PC-3 (cell line): ENCODE results near the gene EPB41L5. TPM values are rescaled to one million over a fixed set of nuclear protein-coding genes. Genes with fewer than 3 reads are reported as not detected.
"Not testable (repeated sequence)": the region's sequence is repeated elsewhere in the genome, so short reads cannot be mapped to it uniquely, and the experiment has no call there.

ENCODE experiments used
- ATAC-seq: fragments of 200-7000 bp; cut with Tn5 transposase; 2 replicates; pipeline ENCODE4 v1.9.1; 2020; ENCODE audit warnings: mild to moderate bottlenecking, moderate library complexity
- BruUV-seq: library from RNA; stranded (reverse); fragments of 400-500 nt; replicated peaks from 2 replicates; lab custom pipeline; 2021; lab: Mats Ljungman, UMichigan
- CTCF ChIA-PET: fragments of 300-600 bp; sonication (Branson Sonifier 250); formaldehyde crosslinking; loops from one replicate; lab custom pipeline; 2022; ENCODE audit warnings: antibody characterized with exemption; lab: Charles Lee
- POLR2A ChIA-PET: fragments of 300-600 bp; sonication (Branson Sonifier 250); formaldehyde crosslinking; loops from one replicate; lab custom pipeline; 2022; ENCODE audit warnings: antibody characterized with exemption; ENCODE audit not compliant: unreplicated experiment; lab: Charles Lee
- DNase-seq: peaks from one replicate; pipeline ENCODE4 v3.0.0-alpha.2; 2015
- H2AFZ ChIP-seq: fragments of 300-600 bp; sonication (generic); 2 replicates; pipeline ENCODE4 v1.6.0; 2016; ENCODE audit warnings: antibody characterized with exemption, low read length
- H3F3A ChIP-seq: fragments of 300-600 bp; sonication (generic); one replicate; pipeline ENCODE4 v1.6.0; 2017; ENCODE audit warnings: antibody characterized with exemption, low read length, control low read depth, mild to moderate bottlenecking; ENCODE audit not compliant: unreplicated experiment
- H3K27ac ChIP-seq: fragments of 300-600 bp; sonication (generic); 2 replicates; pipeline ENCODE4 v1.5.1; 2016; ENCODE audit warnings: mild to moderate bottlenecking, low read length
- H3K27me3 ChIP-seq: fragments of 300-600 bp; sonication (generic); 2 replicates; pipeline ENCODE4 v1.6.1; 2016; ENCODE audit warnings: low read length, mixed read lengths
- H3K36me3 ChIP-seq: fragments of 300-600 bp; sonication (generic); 2 replicates; pipeline ENCODE4 v1.6.1; 2016; ENCODE audit warnings: low read depth, mixed run types, low read length, mixed read lengths
- H3K4me1 ChIP-seq: fragments of 300-600 bp; sonication (generic); 2 replicates; pipeline ENCODE4 v1.5.1; 2016; ENCODE audit warnings: low read length; ENCODE audit not compliant: insufficient read depth
- H3K4me2 ChIP-seq: fragments of 300-600 bp; sonication (generic); 2 replicates; pipeline ENCODE4 v1.6.0; 2016; ENCODE audit warnings: low read length
- H3K4me3 ChIP-seq: fragments of 300-600 bp; sonication (generic); 2 replicates; pipeline ENCODE4 v1.5.1; 2016; ENCODE audit warnings: mild to moderate bottlenecking, low read length, mixed read lengths
- H3K79me2 ChIP-seq: fragments of 300-600 bp; sonication (generic); 2 replicates; pipeline ENCODE4 v1.6.1; 2017; ENCODE audit warnings: low read length, mixed read lengths
- H3K9ac ChIP-seq: fragments of 300-600 bp; sonication (generic); 2 replicates; pipeline ENCODE4 v1.6.0; 2016; ENCODE audit warnings: mild to moderate bottlenecking, low read length
- H3K9me2 ChIP-seq: fragments of 300-600 bp; sonication (generic); replicated peaks from 2 replicates; pipeline ENCODE4 v1.6.1; 2016; ENCODE audit warnings: mixed run types, low read length, mixed read lengths
- H3K9me3 ChIP-seq: fragments of 300-600 bp; sonication (generic); 2 replicates; pipeline ENCODE4 v1.6.1; 2016; ENCODE audit warnings: low read length, mixed read lengths
- H4K20me1 ChIP-seq: fragments of 300-600 bp; sonication (generic); 2 replicates; pipeline ENCODE4 v1.6.1; 2016; ENCODE audit warnings: low read length, mixed read lengths
- CTCF ChIP-seq: fragments of 300-600 bp; sonication (generic); conservative IDR thresholded peaks from 2 replicates; pipeline ENCODE4 v1.5.1; 2017; ENCODE audit warnings: antibody characterized with exemption, low read depth, mild to moderate bottlenecking, low read length
- EZH2 ChIP-seq: fragments of 300-600 bp; sonication (generic); IDR thresholded peaks from one replicate; pipeline ENCODE4 v1.6.1; 2017; ENCODE audit warnings: antibody characterized with exemption, mild to moderate bottlenecking, low read length; ENCODE audit not compliant: unreplicated experiment
- EZH2phosphoT487 ChIP-seq: fragments of 300-600 bp; sonication (generic); IDR thresholded peaks from 2 replicates; pipeline ENCODE4 v1.6.1; 2018; ENCODE audit warnings: mild to moderate bottlenecking, antibody characterized with exemption, low read length, borderline replicate concordance
- intact Hi-C: fragments of 100-400 bp; cut with micrococcal nuclease; formaldehyde crosslinking; loops from 2 replicates; pipeline ENCODE4 v1.9.0; 2023
- total RNA-seq: library from RNA; depleted of rRNA; stranded (reverse); fragments of >200 nt; gene quantifications from 2 replicates; pipeline ENCODE4 v1.2.3, GENCODE V29; 2014

EPB41L5 gene
- total RNA-seq, 1 experiment from 2014 or later, result 11.7 TPM

GRCh38 chr2:120192280-120192679, 179.4 kb downstream of the EPB41L5 start:
- Histone ChIP-seq H3F3A (no peaks in the 10 kb centered on the region), H3K9ac (no peak overlapping the region), H3K27ac (no peak overlapping the region), H2AFZ (no peak overlapping the region), H3K36me3 (no peaks in the 10 kb centered on the region), H3K79me2 (no peaks in the 10 kb centered on the region), H3K4me3 (no peak overlapping the region), H3K27me3 (no peaks in the 10 kb centered on the region), H3K9me2 (no peaks in the 10 kb centered on the region), H3K4me1 (no peaks in the 10 kb centered on the region), H3K9me3 (no peaks in the 10 kb centered on the region), H3K4me2 (no peak overlapping the region), H4K20me1 (no peaks in the 10 kb centered on the region)
- ChIA-PET CTCF (no interaction called here), POLR2A (no interaction called here)
- BruUV-seq, result no TSS peak
- TF ChIP-seq EZH2phosphoT487, result no peak
- no peak for TF ChIP-seq EZH2
- no peak for TF ChIP-seq CTCF
- DNase-seq, result no peak
- no peak for ATAC-seq
- intact Hi-C loops, result no loop called here

GRCh38 chr2:120195553-120195952, 182.7 kb downstream of the EPB41L5 start:
- DNase-seq, result no peak
- H3K4me2 ChIP-seq, result no peak overlapping the region
- no peaks in the 10 kb centered on the region for H4K20me1 ChIP-seq
- TF ChIP-seq CTCF (no peak), EZH2phosphoT487 (no peak), EZH2 (no peak)
- H3K79me2 ChIP-seq, result no peaks in the 10 kb centered on the region
- CTCF ChIA-PET, result no interaction called here
- H3K4me3 ChIP-seq, result no peak overlapping the region
- no peak overlapping the region for H3K27ac ChIP-seq
- no peaks in the 10 kb centered on the region for H3K9me3 ChIP-seq
- H2AFZ ChIP-seq, result no peak overlapping the region
- POLR2A ChIA-PET, result no interaction called here
- H3F3A ChIP-seq, result no peaks in the 10 kb centered on the region
- no peaks in the 10 kb centered on the region for H3K9me2 ChIP-seq
- no peak for ATAC-seq
- no TSS peak for BruUV-seq
- no peaks in the 10 kb centered on the region for H3K36me3 ChIP-seq
- H3K27me3 ChIP-seq, result no peaks in the 10 kb centered on the region
- no peak overlapping the region for H3K9ac ChIP-seq
- intact Hi-C loops, result no loop called here
- no peaks in the 10 kb centered on the region for H3K4me1 ChIP-seq

GRCh38 chr2:120199817-120200459, 187.1 kb downstream of the EPB41L5 start:
- H3K9ac ChIP-seq, H3K4me1 ChIP-seq, POLR2A ChIA-PET, H3K27ac ChIP-seq, H3K27me3 ChIP-seq, H3F3A ChIP-seq, H4K20me1 ChIP-seq, H3K4me3 ChIP-seq, H3K4me2 ChIP-seq, intact Hi-C loops, BruUV-seq, H2AFZ ChIP-seq, H3K9me3 ChIP-seq, H3K79me2 ChIP-seq, H3K9me2 ChIP-seq, CTCF ChIA-PET, DNase-seq, H3K36me3 ChIP-seq, ATAC-seq: not testable (repeated sequence)
